SH-SY5Y (cell line): Measurements from ENCODE around the gene DAPL1.

ENCODE experiments used
- GATA2 ChIP-seq: IDR thresholded peaks from 2 replicates; pipeline ENCODE4 v1.6.1; 2011; ENCODE audit warnings: mild to moderate bottlenecking, low read depth, low read length
- GATA3 ChIP-seq: IDR thresholded peaks from 2 replicates; pipeline ENCODE4 v1.6.1; 2011; ENCODE audit warnings: low read depth, mild to moderate bottlenecking, low read length, moderate library complexity

- TF ChIP-seq GATA2 (no peak), GATA3 (no peak)
These were observed 8.4 kb downstream of the DAPL1 start for GRCh38 chr2:158803506-158803905.
